Activated CD8-positive, alpha-beta memory T cell treated with anti-CD3 and anti-CD28 coated beads, Interleukin-2, amount 10 ng/mL, durations not matched to agents 7 days and 5 days (primary cell): Measurements from ENCODE around the gene TIGD3. TPM values are rescaled to one million over a fixed set of nuclear protein-coding genes. Genes with fewer than 3 reads are reported as not detected.

Experiments
- ATAC-seq: fragments of 150-1000 bp; cut with Tn5 transposase; one replicate; pipeline ENCODE4 v1.10.0; 2021; ENCODE audit warnings: moderate library complexity
- CTCF ChIA-PET: fragments of 350-600 bp; sonication (Branson Sonifier 250); formaldehyde crosslinking; loops from one replicate; lab custom pipeline; 2021; ENCODE audit warnings: antibody characterized with exemption; lab: Charles Lee
- DNase-seq: peaks from one replicate; pipeline ENCODE4 v3.0.0-alpha.2; 2020
- H3K27ac Mint-ChIP-seq: one replicate; pipeline ENCODE4 v1.8.0; 2021; ENCODE audit warnings: mild to moderate bottlenecking, mixed read lengths
- H3K27me3 Mint-ChIP-seq: one replicate; pipeline ENCODE4 v1.8.0; 2021; ENCODE audit warnings: mixed read lengths
- H3K36me3 Mint-ChIP-seq: one replicate; pipeline ENCODE4 v1.8.0; 2021; ENCODE audit warnings: mild to moderate bottlenecking, mixed read lengths
- H3K4me1 Mint-ChIP-seq: one replicate; pipeline ENCODE4 v1.8.0; 2021; ENCODE audit warnings: mixed read lengths
- H3K4me3 Mint-ChIP-seq: one replicate; pipeline ENCODE4 v1.8.0; 2021; ENCODE audit warnings: mild to moderate bottlenecking, moderate library complexity, mixed read lengths
- H3K9me3 Mint-ChIP-seq: one replicate; pipeline ENCODE4 v1.8.0; 2022; ENCODE audit warnings: low read depth, mixed read lengths
- total RNA-seq, 2 experiments: library from RNA; stranded (reverse); gene quantifications; one replicate each; pipeline ENCODE4 v1.2.3, GENCODE V29; 2021

Gene TIGD3
- total RNA-seq, 2 experiments from 2014 or later: 1.1 TPM

GRCh38 chr11:65399845-65400244 lies 45.3 kb downstream of the TIGD3 start:
- no peaks in the 10 kb centered on the region for H3K9me3 Mint-ChIP-seq
- DNase-seq (no peak), ATAC-seq (no peak)
- H3K27me3 Mint-ChIP-seq: no peaks in the 10 kb centered on the region
- no peak overlapping the region for H3K4me3 Mint-ChIP-seq
- CTCF ChIA-PET: no interaction called here
- no peaks in the 10 kb centered on the region for H3K4me1 Mint-ChIP-seq
- no peak overlapping the region for H3K27ac Mint-ChIP-seq
- H3K36me3 Mint-ChIP-seq: peaks cover 17% of the 10 kb centered on the region

GRCh38 chr11:65400307-65401072 lies 45.9 kb downstream of the TIGD3 start:
- H3K4me1 Mint-ChIP-seq: no peaks in the 10 kb centered on the region
- CTCF ChIA-PET: interaction anchor here (2.5 kb wide), 1 partner anchor 16 kb away, joined by 12 read pairs; no protein-coding TSS in a partner anchor
- ATAC-seq (no peak), DNase-seq (no peak)
- H3K36me3 Mint-ChIP-seq: peaks cover 19% of the 10 kb centered on the region
- peak overlapping the region; percentile 43 for H3K27ac Mint-ChIP-seq
- H3K9me3 Mint-ChIP-seq: no peaks in the 10 kb centered on the region
- no peaks in the 10 kb centered on the region for H3K27me3 Mint-ChIP-seq
- no peak overlapping the region for H3K4me3 Mint-ChIP-seq

GRCh38 chr11:65401073-65401802 lies 46.7 kb downstream of the TIGD3 start:
- ATAC-seq (no peak), DNase-seq (no peak)
- Mint-ChIP-seq H3K36me3 (peaks cover 22% of the 10 kb centered on the region), H3K4me3 (no peak overlapping the region), H3K27ac (no peak overlapping the region), H3K27me3 (no peaks in the 10 kb centered on the region), H3K9me3 (no peaks in the 10 kb centered on the region), H3K4me1 (no peaks in the 10 kb centered on the region)
- CTCF ChIA-PET: interaction anchor here (2.5 kb wide), 1 partner anchor 15 kb away, joined by 12 read pairs; no protein-coding TSS in a partner anchor

- DNase-seq (no peak), ATAC-seq (no peak)
- Mint-ChIP-seq H3K36me3 (peaks cover 23% of the 10 kb centered on the region), H3K27me3 (no peaks in the 10 kb centered on the region), H3K9me3 (no peaks in the 10 kb centered on the region), H3K4me1 (no peaks in the 10 kb centered on the region), H3K27ac (no peak overlapping the region), H3K4me3 (no peak overlapping the region)
- CTCF ChIA-PET: interaction anchor here (1.6 to 2.5 kb wide), 2 partner anchors 14 to 147 kb away, joined by 5 to 12 read pairs; no protein-coding TSS in a partner anchor
Observed at GRCh38 chr11:65401803-65402248, 47.3 kb downstream of the TIGD3 start.

- H3K36me3 Mint-ChIP-seq: peaks cover 21% of the 10 kb centered on the region
- no peaks in the 10 kb centered on the region for H3K4me1 Mint-ChIP-seq
- DNase-seq: no peak
- no peak overlapping the region for H3K4me3 Mint-ChIP-seq
- no peak for ATAC-seq
- CTCF ChIA-PET: interaction anchor here (1.6 to 2.5 kb wide), 2 partner anchors 13 to 146 kb away, joined by 5 to 12 read pairs; no protein-coding TSS in a partner anchor
- no peaks in the 10 kb centered on the region for H3K9me3 Mint-ChIP-seq
- no peak overlapping the region for H3K27ac Mint-ChIP-seq
- H3K27me3 Mint-ChIP-seq: no peaks in the 10 kb centered on the region
Observed at GRCh38 chr11:65402790-65403189, 48.2 kb downstream of the TIGD3 start.

- DNase-seq (no peak), ATAC-seq (no peak)
- Mint-ChIP-seq H3K9me3 (no peaks in the 10 kb centered on the region), H3K36me3 (peaks cover 23% of the 10 kb centered on the region), H3K27ac (no peak overlapping the region), H3K27me3 (no peaks in the 10 kb centered on the region), H3K4me1 (no peaks in the 10 kb centered on the region), H3K4me3 (no peak overlapping the region)
- CTCF ChIA-PET: interaction anchor here (1.3 kb wide), 1 partner anchor 13 kb away, joined by 4 read pairs; no protein-coding TSS in a partner anchor
Observed at GRCh38 chr11:65403607-65404121, 49.1 kb downstream of the TIGD3 start.

GRCh38 chr11:65404210-65404609 lies 49.7 kb downstream of the TIGD3 start:
- Mint-ChIP-seq H3K27ac (no peak overlapping the region), H3K9me3 (no peaks in the 10 kb centered on the region), H3K4me1 (no peaks in the 10 kb centered on the region), H3K4me3 (no peak overlapping the region), H3K27me3 (no peaks in the 10 kb centered on the region), H3K36me3 (peaks cover 25% of the 10 kb centered on the region)
- ATAC-seq (no peak), DNase-seq (no peak)
- CTCF ChIA-PET: interaction anchor here (1.3 kb wide), 1 partner anchor 12 kb away, joined by 4 read pairs; no protein-coding TSS in a partner anchor

- CTCF ChIA-PET: interaction anchor here (1.3 to 2.2 kb wide), 2 partner anchors 12 to 106 kb away, joined by 4 to 7 read pairs; no protein-coding TSS in a partner anchor
- Mint-ChIP-seq H3K4me3 (no peak overlapping the region), H3K9me3 (no peaks in the 10 kb centered on the region), H3K27me3 (no peaks in the 10 kb centered on the region), H3K36me3 (peaks cover 27% of the 10 kb centered on the region), H3K4me1 (no peaks in the 10 kb centered on the region), H3K27ac (no peak overlapping the region)
- ATAC-seq (no peak), DNase-seq (no peak)
Observed at GRCh38 chr11:65404638-65405339, 50.2 kb downstream of the TIGD3 start.

Other genes starting within 250 kb of the TIGD3 start
- gene TM7SF2, start 242.9 kb upstream of the TIGD3 start, total RNA-seq: 10 to 100 TPM; 21.0 to 26.2 TPM
- gene ZNHIT2, start 237.1 kb upstream of the TIGD3 start, total RNA-seq: 10 to 100 TPM; 10.5 to 13.5 TPM
- 100 to 1,000 TPM; 899 to 972 TPM for gene FAU, start 232.6 kb upstream of the TIGD3 start, total RNA-seq
- gene MRPL49, start 232.4 kb upstream of the TIGD3 start, total RNA-seq: 10 to 100 TPM; 42.0 to 61.7 TPM
- 10 to 100 TPM; 34.4 to 35.1 TPM for gene SYVN1, start 220.2 kb upstream of the TIGD3 start, total RNA-seq
- not detected for gene SPDYC, start 184.5 kb upstream of the TIGD3 start, total RNA-seq
- 100 to 1,000 TPM; 137 to 174 TPM for gene CAPN1, start 172.8 kb upstream of the TIGD3 start, total RNA-seq
- gene POLA2, start 92.8 kb upstream of the TIGD3 start, total RNA-seq: 10 to 100 TPM; 79.8 to 89.5 TPM
- gene CDC42EP2, start 39.9 kb upstream of the TIGD3 start, total RNA-seq: 1 to 10 TPM in 1 of 2 experiments, not detected in 1; 1.4 TPM
- gene DPF2, start 20.9 kb upstream of the TIGD3 start, total RNA-seq: 10 to 100 TPM; 81.4 to 87.2 TPM
- 10 to 100 TPM; 19.4 to 25.1 TPM for gene SLC25A45, start 27.9 kb downstream of the TIGD3 start, total RNA-seq
- gene FRMD8, start 31.9 kb downstream of the TIGD3 start, total RNA-seq: 10 to 100 TPM; 52.0 to 56.7 TPM
- 100 to 1,000 TPM; 525 to 618 TPM for gene NEAT1, start 68.0 kb downstream of the TIGD3 start, total RNA-seq
- gene MALAT1, start 144.3 kb downstream of the TIGD3 start, total RNA-seq: 1,000 to 10,000 TPM; 4,026 to 5,234 TPM
- 10 to 100 TPM; 68.0 to 76.7 TPM for gene SCYL1, start 170.3 kb downstream of the TIGD3 start, total RNA-seq
- 10 to 100 TPM; 46.2 to 46.8 TPM for gene LTBP3, start 203.6 kb downstream of the TIGD3 start, total RNA-seq
- 10 to 100 TPM; 42.1 to 45.5 TPM for gene ZNRD2, start 215.7 kb downstream of the TIGD3 start, total RNA-seq
- 10 to 100 TPM; 36.6 to 54.2 TPM for gene FAM89B, start 217.8 kb downstream of the TIGD3 start, total RNA-seq
- gene EHBP1L1, start 221.3 kb downstream of the TIGD3 start, total RNA-seq: 100 to 1,000 TPM; 138 to 140 TPM
- gene KCNK7, start 241.0 kb downstream of the TIGD3 start, total RNA-seq: 1 to 10 TPM in 1 of 2 experiments, under 1 TPM in 1; 0.80 to 1.1 TPM